ENCODE data around the gene JMY. TPM values are rescaled to one million over a fixed set of nuclear protein-coding genes. Genes with fewer than 3 reads are reported as not detected.

JMY gene
- total and polyA plus RNA-seq, 3 donors from 2014 or later: 13.6 to 31.6 (median 26.6) TPM

GRCh38 chr5:79285285-79285684 is 49.4 kb downstream of the JMY start:
- Histone ChIP-seq H3K27ac (no peak overlapping the region), H3K27me3 (no peaks in the 10 kb centered on the region), H3K4me3 (no peak overlapping the region), H3K9me3 (no peaks in the 10 kb centered on the region), H3K36me3 (ENCODE audit: low read depth, missing control alignments) (no peaks in the 10 kb centered on the region), H3K4me1 (no peaks in the 10 kb centered on the region)
- intact Hi-C loops (cut with DNase I; ENCODE audit: low total_unique reads): no loop called here
- TF ChIP-seq POLR2A (IDR thresholded peaks at IDR 0.05): no peak
- no peak for TF ChIP-seq CTCF (IDR thresholded peaks at IDR 0.05)
- DNase-seq: no peak
- WGBS, 2 donors: 90 to 96% methylated on average over 3 of the region's 3 CpGs

GRCh38 chr5:79285833-79286232 is 49.9 kb downstream of the JMY start:
- Histone ChIP-seq H3K27ac (no peak overlapping the region), H3K27me3 (no peaks in the 10 kb centered on the region), H3K36me3 (ENCODE audit: low read depth, missing control alignments) (no peaks in the 10 kb centered on the region), H3K4me1 (no peaks in the 10 kb centered on the region), H3K9me3 (no peaks in the 10 kb centered on the region), H3K4me3 (no peak overlapping the region)
- no peak for DNase-seq
- intact Hi-C loops (cut with DNase I; ENCODE audit: low total_unique reads): no loop called here
- TF ChIP-seq POLR2A (IDR thresholded peaks at IDR 0.05): no peak
- no peak for TF ChIP-seq CTCF (IDR thresholded peaks at IDR 0.05)
- WGBS, 2 donors: 89 to 96% methylated on average over 7 of the region's 7 CpGs

- no peaks in the 10 kb centered on the region for H3K4me1 ChIP-seq
- WGBS, 2 donors: 90 to 96% methylated on average over 4 of the region's 4 CpGs
- no peaks in the 10 kb centered on the region for H3K9me3 ChIP-seq
- no peak for TF ChIP-seq POLR2A (IDR thresholded peaks at IDR 0.05)
- TF ChIP-seq CTCF (IDR thresholded peaks at IDR 0.05): no peak
- intact Hi-C loops (cut with DNase I; ENCODE audit: low total_unique reads): no loop called here
- H3K4me3 ChIP-seq: no peak overlapping the region
- no peak overlapping the region for H3K27ac ChIP-seq
- DNase-seq: no peak
- no peaks in the 10 kb centered on the region for H3K36me3 ChIP-seq (ENCODE audit: low read depth, missing control alignments)
- no peaks in the 10 kb centered on the region for H3K27me3 ChIP-seq
Measured at GRCh38 chr5:79287380-79287779, 51.4 kb downstream of the JMY start.

GRCh38 chr5:79287907-79288306 is 52.0 kb downstream of the JMY start:
- TF ChIP-seq POLR2A (IDR thresholded peaks at IDR 0.05) (no peak), CTCF (IDR thresholded peaks at IDR 0.05) (no peak)
- no peaks in the 10 kb centered on the region for H3K4me1 ChIP-seq
- no peak overlapping the region for H3K4me3 ChIP-seq
- H3K9me3 ChIP-seq: no peaks in the 10 kb centered on the region
- H3K27ac ChIP-seq: no peak overlapping the region
- no peak for DNase-seq
- no peaks in the 10 kb centered on the region for H3K36me3 ChIP-seq (ENCODE audit: low read depth, missing control alignments)
- no peaks in the 10 kb centered on the region for H3K27me3 ChIP-seq
- intact Hi-C loops (cut with DNase I; ENCODE audit: low total_unique reads): no loop called here
- 77 to 79% methylated on average over 1 of the region's 1 CpG for WGBS, 2 donors

- intact Hi-C loops (cut with DNase I; ENCODE audit: low total_unique reads): no loop called here
- WGBS, 2 donors: 91 to 95% methylated on average over 2 of the region's 2 CpGs
- no peak overlapping the region for H3K27ac ChIP-seq
- no peaks in the 10 kb centered on the region for H3K36me3 ChIP-seq (ENCODE audit: low read depth, missing control alignments)
- H3K27me3 ChIP-seq: no peaks in the 10 kb centered on the region
- H3K4me1 ChIP-seq: no peaks in the 10 kb centered on the region
- DNase-seq: no peak
- H3K9me3 ChIP-seq: no peaks in the 10 kb centered on the region
- no peak overlapping the region for H3K4me3 ChIP-seq
- TF ChIP-seq POLR2A (IDR thresholded peaks at IDR 0.05): no peak
- no peak for TF ChIP-seq CTCF (IDR thresholded peaks at IDR 0.05)
Measured at GRCh38 chr5:79295029-79295428, 59.1 kb downstream of the JMY start.
